SK-N-SH treated with all-trans-retinoic acid at 6 μM for 48 hours (cell line): ENCODE data around the gene KIF4A.

ENCODE experiments used
- ISL1 ChIP-seq: fragments of 250-450 bp; sonication (Bioruptor Pico); IDR thresholded peaks from 2 replicates; pipeline ENCODE4 v2.1.2; 2022; ENCODE audit warnings: mild to moderate bottlenecking, moderate library complexity
- ZFP3 ChIP-seq: fragments of 250-450 bp; sonication (Bioruptor Pico); IDR thresholded peaks from 2 replicates; pipeline ENCODE4 v1.5.0; 2020; ENCODE audit warnings: mild to moderate bottlenecking, moderate library complexity

- TF ChIP-seq ZFP3 (CRISPR knock-in tag) (no peak), ISL1 (no peak)
Measured at GRCh38 chrX:70410921-70411320, 121.0 kb downstream of the KIF4A start.
